ENCODE results near the gene JAKMIP1.
"Not testable (repeated sequence)": the region's sequence is repeated elsewhere in the genome, so short reads cannot be mapped to it uniquely, and the experiment has no call there.

JAKMIP1 gene

GRCh38 chr4:6216588-6216987 lies 16.2 kb upstream of the JAKMIP1 start:
- Histone ChIP-seq H3K27ac (ENCODE audit: low read length) (no peak overlapping the region), H3K36me3 (ENCODE audit: control insufficient read depth, insufficient read depth, low read length) (no peaks in the 10 kb centered on the region), H3K4me1 (ENCODE audit: control insufficient read depth, insufficient read depth, low read length) (no peaks in the 10 kb centered on the region; the same call in 1 of the 2 replicates), H3K4me3 (ENCODE audit: low read length) (no peak overlapping the region), H3K9me3 (ENCODE audit: control insufficient read depth, insufficient read depth, low read length) (no peaks in the 10 kb centered on the region), H3K27me3 (ENCODE audit: control insufficient read depth, insufficient read depth, low read length) (no peaks in the 10 kb centered on the region)
- DNase-seq (ENCODE audit: low read depth, low spot score), result no peak
- no CpG with 5 or more reads among the region's 3 CpGs for WGBS (ENCODE audit: insufficient coverage, insufficient read length)

DNA sequence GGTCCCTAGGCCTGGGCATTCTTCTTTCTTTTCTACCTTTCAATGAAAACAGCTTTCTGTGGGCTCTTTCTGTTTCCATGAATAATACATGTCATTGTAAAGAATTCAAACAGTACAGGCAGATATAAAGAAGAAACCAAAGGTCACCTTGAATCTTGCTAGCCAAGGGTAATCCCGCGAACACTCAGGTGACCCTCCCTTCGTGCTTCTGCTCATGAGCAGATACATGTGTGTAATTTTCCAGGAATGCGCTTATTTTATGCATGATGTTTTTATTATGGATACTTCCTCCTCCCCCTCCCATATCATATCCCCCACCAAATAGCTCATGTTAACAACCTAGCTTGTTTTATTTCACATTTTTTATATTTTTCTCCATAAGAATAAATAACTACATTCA lies 9.6 kb upstream of the JAKMIP1 start:
- no peaks in the 10 kb centered on the region for H3K36me3 ChIP-seq (ENCODE audit: control insufficient read depth, insufficient read depth, low read length)
- H3K4me1 ChIP-seq (ENCODE audit: control insufficient read depth, insufficient read depth, low read length), result no peaks in the 10 kb centered on the region
- H3K4me3 ChIP-seq (ENCODE audit: low read length), result no peak overlapping the region
- no peaks in the 10 kb centered on the region for H3K9me3 ChIP-seq (ENCODE audit: control insufficient read depth, insufficient read depth, low read length)
- no peak overlapping the region for H3K27ac ChIP-seq (ENCODE audit: low read length)
- no peaks in the 10 kb centered on the region for H3K27me3 ChIP-seq (ENCODE audit: control insufficient read depth, insufficient read depth, low read length)
- WGBS (ENCODE audit: insufficient coverage, insufficient read length), result no CpG with 5 or more reads among the region's 4 CpGs
- DNase-seq (ENCODE audit: low read depth, low spot score), result no peak

DNA sequence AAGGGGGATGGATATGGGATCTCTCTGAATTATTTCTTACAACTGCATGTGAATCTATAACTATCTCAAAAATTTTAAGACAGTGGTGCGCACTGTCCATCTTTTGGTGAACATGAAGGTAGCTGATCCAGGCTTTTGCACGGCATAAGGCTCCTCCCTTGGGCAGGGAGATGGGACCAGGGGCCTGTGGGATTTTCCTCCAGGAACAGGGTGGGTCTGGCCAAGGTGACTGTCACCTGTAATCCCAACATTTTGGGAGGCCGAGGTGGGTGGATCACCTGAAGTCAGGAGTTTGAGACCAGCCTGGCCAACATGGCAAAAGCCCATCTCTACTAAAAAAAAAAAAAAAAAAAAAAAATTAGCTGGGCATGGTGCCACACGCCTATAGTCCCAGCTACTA lies 8.9 kb upstream of the JAKMIP1 start:
- not testable (repeated sequence) for DNase-seq (ENCODE audit: low read depth, low spot score); H3K4me1 ChIP-seq (ENCODE audit: control insufficient read depth, insufficient read depth, low read length); H3K27me3 ChIP-seq (ENCODE audit: control insufficient read depth, insufficient read depth, low read length); H3K27ac ChIP-seq (ENCODE audit: low read length); H3K36me3 ChIP-seq (ENCODE audit: control insufficient read depth, insufficient read depth, low read length); H3K9me3 ChIP-seq (ENCODE audit: control insufficient read depth, insufficient read depth, low read length); H3K4me3 ChIP-seq (ENCODE audit: low read length)
- WGBS (ENCODE audit: insufficient coverage, insufficient read length), result no CpG with 5 or more reads among the region's 4 CpGs

DNA sequence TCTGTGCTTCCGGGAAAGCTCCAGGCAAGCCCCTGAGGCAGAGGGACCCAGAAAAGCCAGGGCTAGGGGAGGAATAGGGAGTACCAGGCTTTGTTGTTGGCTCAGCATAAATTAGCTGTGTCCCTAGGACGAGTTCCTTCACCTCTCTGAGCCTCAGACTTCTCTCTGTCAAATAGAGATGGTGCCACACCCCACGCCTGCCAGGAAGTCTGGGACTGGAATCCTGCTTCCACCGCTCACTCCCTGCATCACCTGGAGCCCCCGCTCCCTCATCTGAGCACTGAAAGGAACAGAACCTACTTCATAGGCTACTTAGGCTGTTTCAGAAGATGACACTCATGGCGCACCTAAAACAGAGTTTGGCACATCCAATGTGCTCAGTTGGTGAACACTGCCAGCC lies 8.1 kb upstream of the JAKMIP1 start:
- no peak overlapping the region for H3K4me3 ChIP-seq (ENCODE audit: low read length)
- no CpG with 5 or more reads among the region's 6 CpGs for WGBS (ENCODE audit: insufficient coverage, insufficient read length)
- no peaks in the 10 kb centered on the region for H3K4me1 ChIP-seq (ENCODE audit: control insufficient read depth, insufficient read depth, low read length)
- no peak for DNase-seq (ENCODE audit: low read depth, low spot score)
- no peak overlapping the region for H3K27ac ChIP-seq (ENCODE audit: low read length)
- H3K36me3 ChIP-seq (ENCODE audit: control insufficient read depth, insufficient read depth, low read length), result no peaks in the 10 kb centered on the region
- H3K9me3 ChIP-seq (ENCODE audit: control insufficient read depth, insufficient read depth, low read length), result no peaks in the 10 kb centered on the region
- H3K27me3 ChIP-seq (ENCODE audit: control insufficient read depth, insufficient read depth, low read length), result no peaks in the 10 kb centered on the region

DNA sequence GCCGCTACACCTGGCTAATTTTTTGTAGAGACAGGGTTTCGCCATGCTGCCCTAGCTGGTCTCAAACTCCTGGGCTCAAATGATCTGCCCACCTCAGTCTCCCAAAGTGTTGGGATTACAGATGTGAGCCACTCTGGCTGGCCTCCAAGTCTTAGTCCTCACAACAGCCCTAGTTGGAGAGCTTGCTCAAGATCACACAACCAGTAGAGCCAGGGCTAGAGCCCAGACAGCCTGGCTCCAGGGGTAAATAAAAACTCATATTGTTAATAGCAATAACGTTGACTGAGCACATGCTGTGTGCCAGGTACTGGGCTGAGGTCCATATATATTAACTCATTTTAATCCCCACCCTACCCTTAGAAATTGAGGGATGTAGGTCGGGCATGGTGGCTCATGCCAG lies 7.3 kb upstream of the JAKMIP1 start:
- Histone ChIP-seq H3K36me3 (ENCODE audit: control insufficient read depth, insufficient read depth, low read length) (no peaks in the 10 kb centered on the region), H3K27me3 (ENCODE audit: control insufficient read depth, insufficient read depth, low read length) (no peaks in the 10 kb centered on the region)
- no CpG with 5 or more reads among the region's 4 CpGs for WGBS (ENCODE audit: insufficient coverage, insufficient read length)

GRCh38 chr4:6206771-6207290 lies 6.5 kb upstream of the JAKMIP1 start:
- Histone ChIP-seq H3K27me3 (ENCODE audit: control insufficient read depth, insufficient read depth, low read length) (no peaks in the 10 kb centered on the region), H3K4me3 (ENCODE audit: low read length) (no peak overlapping the region), H3K27ac (ENCODE audit: low read length) (no peak overlapping the region), H3K4me1 (ENCODE audit: control insufficient read depth, insufficient read depth, low read length) (no peaks in the 10 kb centered on the region), H3K9me3 (ENCODE audit: control insufficient read depth, insufficient read depth, low read length) (no peaks in the 10 kb centered on the region), H3K36me3 (ENCODE audit: control insufficient read depth, insufficient read depth, low read length) (no peaks in the 10 kb centered on the region)
- no peak for DNase-seq (ENCODE audit: low read depth, low spot score)
- WGBS (ENCODE audit: insufficient coverage, insufficient read length), result no CpG with 5 or more reads among the region's 6 CpGs

More for the DNA sequence above, 7.3 kb upstream of the JAKMIP1 start:
- no peak overlapping the region for H3K27ac ChIP-seq (ENCODE audit: low read length)
- no peaks in the 10 kb centered on the region for H3K9me3 ChIP-seq (ENCODE audit: control insufficient read depth, insufficient read depth, low read length)
- no peak for DNase-seq (ENCODE audit: low read depth, low spot score)
- H3K4me1 ChIP-seq (ENCODE audit: control insufficient read depth, insufficient read depth, low read length), result no peaks in the 10 kb centered on the region
- no peak overlapping the region for H3K4me3 ChIP-seq (ENCODE audit: low read length)

DNA sequence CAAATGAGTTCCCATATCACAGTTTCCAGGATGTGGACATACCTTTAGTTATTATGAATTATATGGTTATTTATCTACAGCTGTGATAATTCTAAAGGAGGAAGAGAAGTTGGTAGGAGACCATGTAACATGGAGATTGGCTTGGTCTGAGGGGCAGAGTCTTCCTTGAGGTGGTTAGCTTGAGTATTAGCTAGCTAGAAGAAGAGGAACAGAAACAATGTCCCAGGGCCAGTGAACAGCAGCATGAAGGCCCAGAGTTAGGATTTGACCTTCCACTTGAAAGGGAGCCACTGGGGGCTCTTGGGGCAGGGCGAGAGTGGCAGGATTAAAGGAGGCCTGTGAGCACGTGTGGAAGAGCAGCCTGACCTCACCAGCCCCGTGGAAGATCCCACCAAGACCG lies 5.6 kb upstream of the JAKMIP1 start:
- WGBS (ENCODE audit: insufficient coverage, insufficient read length), result no CpG with 5 or more reads among the region's 4 CpGs
- Histone ChIP-seq H3K4me3 (ENCODE audit: low read length) (no peak overlapping the region), H3K36me3 (ENCODE audit: control insufficient read depth, insufficient read depth, low read length) (no peaks in the 10 kb centered on the region), H3K27ac (ENCODE audit: low read length) (no peak overlapping the region), H3K27me3 (ENCODE audit: control insufficient read depth, insufficient read depth, low read length) (no peaks in the 10 kb centered on the region; the same call in 1 of the 2 replicates), H3K9me3 (ENCODE audit: control insufficient read depth, insufficient read depth, low read length) (no peaks in the 10 kb centered on the region), H3K4me1 (ENCODE audit: control insufficient read depth, insufficient read depth, low read length) (no peaks in the 10 kb centered on the region)
- DNase-seq (ENCODE audit: low read depth, low spot score), result no peak

DNA sequence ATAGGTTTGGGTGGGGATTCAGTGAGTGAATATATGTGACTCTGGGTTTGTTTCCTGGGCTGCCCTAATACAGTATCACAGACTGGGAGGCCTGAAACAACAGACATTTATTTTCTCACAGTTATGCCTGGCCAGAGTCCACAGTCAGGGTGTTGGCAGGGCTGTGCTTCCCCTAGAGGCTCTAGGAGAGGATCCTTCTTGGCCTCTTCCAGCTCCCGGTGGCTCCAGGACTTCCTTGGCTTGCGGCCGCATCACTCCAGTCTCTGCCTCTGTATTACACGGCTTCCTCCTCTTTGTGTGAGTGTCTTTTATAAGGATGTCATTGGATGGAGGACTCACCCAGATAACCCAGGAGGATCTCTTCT lies 5.2 kb upstream of the JAKMIP1 start:
- DNase-seq (ENCODE audit: low read depth, low spot score), result no peak
- no peak overlapping the region for H3K27ac ChIP-seq (ENCODE audit: low read length)
- no peaks in the 10 kb centered on the region for H3K9me3 ChIP-seq (ENCODE audit: control insufficient read depth, insufficient read depth, low read length)
- WGBS (ENCODE audit: insufficient coverage, insufficient read length), result no CpG with 5 or more reads among the region's 4 CpGs
- no peak overlapping the region for H3K4me3 ChIP-seq (ENCODE audit: low read length)
- H3K27me3 ChIP-seq (ENCODE audit: control insufficient read depth, insufficient read depth, low read length), result no peaks in the 10 kb centered on the region; the same call in 1 of the 2 replicates
- no peaks in the 10 kb centered on the region for H3K36me3 ChIP-seq (ENCODE audit: control insufficient read depth, insufficient read depth, low read length)
- H3K4me1 ChIP-seq (ENCODE audit: control insufficient read depth, insufficient read depth, low read length), result no peaks in the 10 kb centered on the region

- Histone ChIP-seq H3K4me3 (ENCODE audit: low read length) (no peak overlapping the region), H3K9me3 (ENCODE audit: control insufficient read depth, insufficient read depth, low read length) (no peaks in the 10 kb centered on the region), H3K4me1 (ENCODE audit: control insufficient read depth, insufficient read depth, low read length) (no peaks in the 10 kb centered on the region), H3K27me3 (ENCODE audit: control insufficient read depth, insufficient read depth, low read length) (no peaks in the 10 kb centered on the region; the same call in 1 of the 2 replicates), H3K36me3 (ENCODE audit: control insufficient read depth, insufficient read depth, low read length) (no peaks in the 10 kb centered on the region), H3K27ac (ENCODE audit: low read length) (no peak overlapping the region)
- no peak for DNase-seq (ENCODE audit: low read depth, low spot score)
- no CpG with 5 or more reads among the region's 8 CpGs for WGBS (ENCODE audit: insufficient coverage, insufficient read length)
Measured at GRCh38 chr4:6204871-6205566, 4.7 kb upstream of the JAKMIP1 start.

- no peaks in the 10 kb centered on the region; the same call in 1 of the 2 replicates for H3K27me3 ChIP-seq (ENCODE audit: control insufficient read depth, insufficient read depth, low read length)
- WGBS (ENCODE audit: insufficient coverage, insufficient read length), result no CpG with 5 or more reads among the region's 3 CpGs
- H3K36me3 ChIP-seq (ENCODE audit: control insufficient read depth, insufficient read depth, low read length), result no peaks in the 10 kb centered on the region
- H3K9me3 ChIP-seq (ENCODE audit: control insufficient read depth, insufficient read depth, low read length), result no peaks in the 10 kb centered on the region
- no peak for DNase-seq (ENCODE audit: low read depth, low spot score)
- no peak overlapping the region for H3K4me3 ChIP-seq (ENCODE audit: low read length)
- H3K27ac ChIP-seq (ENCODE audit: low read length), result no peak overlapping the region
- H3K4me1 ChIP-seq (ENCODE audit: control insufficient read depth, insufficient read depth, low read length), result no peaks in the 10 kb centered on the region
Measured at GRCh38 chr4:6204098-6204497, 3.7 kb upstream of the JAKMIP1 start.

DNA sequence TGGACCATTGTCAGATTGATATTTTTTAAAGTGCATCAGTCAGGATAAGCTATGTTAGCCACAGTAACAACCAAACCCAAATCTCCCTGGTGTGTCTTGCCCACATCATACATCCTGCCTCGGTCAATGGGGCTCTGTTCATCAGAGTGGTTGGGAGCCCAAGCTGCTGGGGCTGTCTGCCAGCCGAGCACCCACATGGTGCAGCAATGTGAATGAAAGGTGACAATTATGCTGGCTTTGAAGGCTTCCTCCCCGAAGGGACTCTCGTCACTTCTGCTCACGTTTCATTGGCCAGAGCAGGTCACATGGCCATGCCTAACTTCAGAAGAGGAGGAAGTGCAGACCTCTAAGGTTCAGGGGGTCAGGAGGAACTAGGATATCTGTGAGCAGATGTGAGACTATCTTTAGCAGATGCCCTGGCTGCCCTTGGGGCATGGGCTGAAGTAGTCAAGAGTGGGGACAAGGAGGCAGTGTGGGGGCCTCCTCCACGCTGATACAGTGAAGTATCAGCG lies 1.3 kb upstream of the JAKMIP1 start:
- no CpG with 5 or more reads among the region's 7 CpGs for WGBS (ENCODE audit: insufficient coverage, insufficient read length)
- H3K4me3 ChIP-seq (ENCODE audit: low read length), result no peak overlapping the region
- H3K9me3 ChIP-seq (ENCODE audit: control insufficient read depth, insufficient read depth, low read length), result no peaks in the 10 kb centered on the region
- H3K27ac ChIP-seq (ENCODE audit: low read length), result no peak overlapping the region
- peaks cover 3% of the 10 kb centered on the region; the same call in 1 of the 2 replicates for H3K4me1 ChIP-seq (ENCODE audit: control insufficient read depth, insufficient read depth, low read length)
- H3K36me3 ChIP-seq (ENCODE audit: control insufficient read depth, insufficient read depth, low read length), result no peaks in the 10 kb centered on the region
- no peaks in the 10 kb centered on the region; the same call in 1 of the 2 replicates for H3K27me3 ChIP-seq (ENCODE audit: control insufficient read depth, insufficient read depth, low read length)
- DNase-seq (ENCODE audit: low read depth, low spot score), result no peak

All from iPS DF 6.9 (cell line).